Endothelial cell of umbilical vein (primary cell): ENCODE measurements around the gene KRTAP9-9. TPM values are rescaled to one million over a fixed set of nuclear protein-coding genes. Genes with fewer than 3 reads are reported as not detected.
"Not testable (repeated sequence)": the region's sequence is repeated elsewhere in the genome, so short reads cannot be mapped to it uniquely, and the experiment has no call there.

Source experiments
- BruUV-seq: library from RNA; stranded (reverse); fragments of 400-500 nt; replicated peaks from 2 replicates; lab custom pipeline; 2021; lab: Mats Ljungman, UMichigan
- CTCF ChIA-PET: fragments of 300-600, 350-600 bp; sonication (Branson Sonifier 250); formaldehyde crosslinking; loops from one replicate; lab custom pipeline; 2021; ENCODE audit warnings: antibody characterized with exemption, inconsistent platforms; lab: Charles Lee
- POLR2A ChIA-PET: fragments of 300-600, 350-600 bp; sonication (Branson Sonifier 250); formaldehyde crosslinking; loops from one replicate; lab custom pipeline; 2021; ENCODE audit warnings: antibody characterized with exemption, inconsistent platforms; lab: Charles Lee
- DNase-seq: peaks from one replicate; pipeline ENCODE4 v3.0.0-alpha.2; 2011; ENCODE audit warnings: low read depth, low spot score
- FAIRE-seq: peaks from 2 replicates; lab custom pipeline; 2011; peaks lifted over from hg19 to GRCh38; lab: Jason Lieb, UNC
- H2AFZ ChIP-seq: 2 replicates; pipeline ENCODE4 v1.6.0; 2012; ENCODE audit warnings: low read depth, low read length, control low read depth, inconsistent platforms
- H3K27ac ChIP-seq: 2 replicates; pipeline ENCODE4 v1.5.1; 2011; ENCODE audit warnings: low read depth, mild to moderate bottlenecking, control low read depth, low read length, moderate library complexity; ENCODE audit not compliant: insufficient read depth
- H3K27me3 ChIP-seq, 2 experiments: 2 replicates each; pipeline versions ENCODE4 v1.6.0 to v1.6.1; 2011; ENCODE audit warnings: low read length in 2 of 2, mixed read lengths in 1 of 2; ENCODE audit not compliant: control insufficient read depth in 2 of 2, insufficient read depth in 2 of 2
- H3K36me3 ChIP-seq, 2 experiments: 2 replicates in 1 of 2; 3 replicates in 1 of 2; pipeline ENCODE4 v1.5.1; 2011; ENCODE audit warnings: low read length in 2 of 2, mild to moderate bottlenecking in 1 of 2, moderate library complexity in 1 of 2; ENCODE audit not compliant: control insufficient read depth in 2 of 2, insufficient read depth in 2 of 2; ENCODE audit errors: extremely low read depth in 1 of 2
- H3K4me1 ChIP-seq: 3 replicates; pipeline ENCODE4 v1.5.1; 2011; ENCODE audit warnings: mild to moderate bottlenecking, low read length; ENCODE audit not compliant: control insufficient read depth, insufficient read depth; ENCODE audit errors: extremely low read depth
- H3K4me2 ChIP-seq: 2 replicates; pipeline ENCODE4 v1.6.1; 2011; ENCODE audit warnings: low read length, control low read depth, mixed read lengths; ENCODE audit not compliant: insufficient read depth
- H3K4me3 ChIP-seq, 3 experiments: fragments of 200-600 bp in 1 of 3; sonication (generic), shearing (Covaris generic) in 1 of 3; replicated peaks in 1 of 3; 2 replicates each; pipeline ENCODE4 v1.5.1; 2011 to 2016; ENCODE audit warnings: control low read depth in 3 of 3, low read length in 3 of 3, mild to moderate bottlenecking in 2 of 3, inconsistent platforms in 1 of 3, low read depth in 1 of 3, moderate library complexity in 1 of 3; ENCODE audit not compliant: insufficient read depth in 1 of 3
- H3K79me2 ChIP-seq: 2 replicates; pipeline ENCODE4 v1.6.0; 2012; ENCODE audit warnings: low read length, inconsistent platforms; ENCODE audit not compliant: control insufficient read depth, insufficient read depth
- H3K9ac ChIP-seq: replicated peaks from 2 replicates; pipeline ENCODE3; 2011; ENCODE audit warnings: low read length, control low read depth; ENCODE audit not compliant: insufficient read depth; ENCODE audit errors: extremely low read depth
- H3K9me1 ChIP-seq: replicated peaks from 3 replicates; pipeline ENCODE4 v1.6.0; 2011; ENCODE audit warnings: mild to moderate bottlenecking, low read length; ENCODE audit not compliant: control insufficient read depth, insufficient read depth; ENCODE audit errors: extremely low read depth
- H3K9me3 ChIP-seq: replicated peaks from 2 replicates; pipeline ENCODE4 v1.5.1; 2012; ENCODE audit warnings: low read length, inconsistent platforms; ENCODE audit not compliant: control insufficient read depth, insufficient read depth
- H4K20me1 ChIP-seq: replicated peaks from 2 replicates; pipeline ENCODE3; 2011; ENCODE audit warnings: mild to moderate bottlenecking, low read length; ENCODE audit not compliant: control insufficient read depth, insufficient read depth; ENCODE audit errors: extremely low read depth
- CTCF ChIP-seq, 2 donors: IDR thresholded peaks; 1 replicate in 1 of 2; 2 replicates in 1 of 2; pipeline ENCODE4 v1.5.1; 2011; ENCODE audit warnings: low read length in 2 of 2, mild to moderate bottlenecking in 2 of 2, moderate library complexity in 2 of 2, control low read depth in 1 of 2, inconsistent platforms in 1 of 2, low read depth in 1 of 2; ENCODE audit not compliant: insufficient read depth in 1 of 2; ENCODE audit errors: extremely low read depth in 1 of 2
- EZH2 ChIP-seq: IDR thresholded peaks from 2 replicates; pipeline ENCODE4 v1.6.1; 2012; ENCODE audit warnings: borderline replicate concordance, low read depth, mild to moderate bottlenecking, moderate library complexity, low read length, inconsistent platforms; ENCODE audit not compliant: severe bottlenecking
- FOS ChIP-seq: IDR thresholded peaks from 2 replicates; pipeline ENCODE4 v1.6.1; 2011; ENCODE audit warnings: mild to moderate bottlenecking, low read length, moderate library complexity, borderline replicate concordance; ENCODE audit not compliant: insufficient read depth
- GATA2 ChIP-seq: IDR thresholded peaks from 2 replicates; pipeline ENCODE4 v1.7.0; 2011; ENCODE audit warnings: low read depth, mild to moderate bottlenecking, moderate library complexity, mixed read lengths, low read length; ENCODE audit not compliant: insufficient read length, insufficient read depth
- JUN ChIP-seq: IDR thresholded peaks from 2 replicates; pipeline ENCODE4 v1.6.1; 2011; ENCODE audit warnings: borderline replicate concordance, low read depth; ENCODE audit not compliant: insufficient read length, insufficient read depth
- MAX ChIP-seq: IDR thresholded peaks from 2 replicates; pipeline ENCODE4 v1.6.1; 2011; ENCODE audit not compliant: insufficient read depth, insufficient read length
- MYC ChIP-seq: IDR thresholded peaks from one replicate; pipeline ENCODE4 v1.6.1; 2011; ENCODE audit warnings: mild to moderate bottlenecking, low read depth, low read length
- POLR2A ChIP-seq: IDR thresholded peaks from 2 replicates; pipeline ENCODE4 v1.6.1; 2012; ENCODE audit warnings: low read depth, mild to moderate bottlenecking, control low read depth, low read length
- POLR2AphosphoS5 ChIP-seq: IDR thresholded peaks from 2 replicates; pipeline ENCODE4 v1.6.1; 2012; ENCODE audit warnings: low read depth, mild to moderate bottlenecking, control low read depth, low read length, moderate library complexity; ENCODE audit not compliant: insufficient read depth
- dilution Hi-C: fragments of 300-500 bp; cut with MboI; formaldehyde crosslinking; loops from one replicate; pipeline ENCODE4 v1.15.0; 2019; ENCODE audit warnings: low sequenced_read_pairs; ENCODE audit not compliant: extremely low pct_ligation_motif_present
- intact Hi-C: fragments of 100-400 bp; cut with micrococcal nuclease; formaldehyde crosslinking; loops from one replicate; pipeline ENCODE4 v1.10.0; 2022
- polyA plus RNA-seq, 4 experiments: library from polyadenylated mRNA; depleted of rRNA in 3 of 4; stranded (reverse) in 3 of 4; unstranded in 1 of 4; fragments of >200 nt; gene quantifications; 2 replicates each; pipeline versions ENCODE4 v1.2.1 to v1.2.3, GENCODE V29; 2011 to 2012; ENCODE audit warnings: missing spikeins in 1 of 4
- total RNA-seq: library from RNA; stranded (reverse); gene quantifications from 2 replicates; pipeline ENCODE4 v1.2.3, GENCODE V29; 2021

KRTAP9-9 gene
- total and polyA plus RNA-seq, 2 donors (not counting 3 experiments of a cell fraction or from before 2014, with no cell fraction given), result not detected

- H3K9ac ChIP-seq, H3K4me3 ChIP-seq, intact Hi-C loops, POLR2A ChIA-PET, dilution Hi-C loops, H3K27ac ChIP-seq, H4K20me1 ChIP-seq, H3K9me3 ChIP-seq, H3K4me1 ChIP-seq, H3K27me3 ChIP-seq, CTCF ChIA-PET, H3K79me2 ChIP-seq, H3K36me3 ChIP-seq, H3K4me2 ChIP-seq, BruUV-seq, H3K9me1 ChIP-seq, FAIRE-seq, H2AFZ ChIP-seq, DNase-seq: not testable (repeated sequence)
Observed at GRCh38 chr17:41249637-41250240, 5.4 kb upstream of the KRTAP9-9 start, which contains the start of gene KRTAP9-4. Gene KRTAP9-4 (plus strand): TSS chr17:41249687. CDS start chr17:41249721, 34 bp downstream.

- Histone ChIP-seq H3K27me3 (no peaks in the 10 kb centered on the region), H3K4me2 (no peak overlapping the region), H3K27ac (no peak overlapping the region), H3K4me3 (no peak overlapping the region), H3K4me1 (no peaks in the 10 kb centered on the region), H3K79me2 (no peaks in the 10 kb centered on the region), H3K9me3 (no peaks in the 10 kb centered on the region), H4K20me1 (no peaks in the 10 kb centered on the region), H3K9ac (no peak overlapping the region), H3K9me1 (no peaks in the 10 kb centered on the region), H2AFZ (no peak overlapping the region), H3K36me3 (no peaks in the 10 kb centered on the region)
- CTCF ChIA-PET, result no interaction called here
- no TSS peak for BruUV-seq
- peak; percentile 0 for DNase-seq
- FAIRE-seq, result no peak
- TF ChIP-seq JUN, result no peak
- no peak for TF ChIP-seq MAX
- TF ChIP-seq MYC, result no peak
- no peak for TF ChIP-seq CTCF (IDR thresholded peaks at IDR 0.05; ENCODE audit: extremely low read depth in 1 of 2, insufficient read depth in 1 of 2, low read depth in 1 of 2, low read length in 2 of 2)
- TF ChIP-seq GATA2, result no peak
- TF ChIP-seq FOS, result no peak
- TF ChIP-seq POLR2AphosphoS5, result no peak
- no peak for TF ChIP-seq POLR2A
- no peak for TF ChIP-seq EZH2
- dilution Hi-C loops, result no loop called here
- POLR2A ChIA-PET, result no interaction called here
- intact Hi-C loops, result no loop called here
Observed at GRCh38 chr17:41251261-41251660, 3.9 kb upstream of the KRTAP9-9 start.
